ENCODE measurements around the gene RELA.
A peak's percentile ranks its signal among the peaks of the same experiment; 100 is the strongest.
"Not testable (repeated sequence)": the region's sequence is repeated elsewhere in the genome, so short reads cannot be mapped to it uniquely, and the experiment has no call there.

RELA gene

DNA sequence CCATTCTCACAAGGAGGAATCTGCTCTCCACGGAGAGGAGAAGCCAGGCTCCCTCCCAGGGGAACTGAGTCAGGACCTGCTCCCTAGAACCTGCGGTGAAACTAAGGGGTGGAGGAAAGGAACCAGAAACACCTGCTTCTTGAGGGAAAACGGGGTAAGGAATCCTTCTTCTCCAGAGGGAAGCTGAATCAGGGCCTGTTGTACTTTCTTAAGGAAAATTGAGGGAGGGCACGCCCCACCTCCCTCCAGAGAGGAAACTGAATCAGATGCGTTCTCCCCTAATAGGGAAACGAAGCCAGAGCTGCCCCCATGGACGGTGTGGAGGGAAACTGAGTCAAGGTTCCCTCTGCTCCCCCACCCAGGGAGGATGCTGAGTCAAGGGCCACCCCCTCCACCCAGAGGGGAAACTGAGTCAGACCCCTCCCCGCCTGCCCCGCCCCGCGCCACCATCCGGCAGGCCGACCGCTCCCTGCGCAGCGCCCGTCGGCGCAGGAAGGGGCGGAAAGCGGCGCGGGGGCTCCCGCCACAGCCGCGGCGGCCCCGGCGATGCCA is 393 bp downstream of the RELA start:
- ChIA-PET POLR2A (interaction anchor here (1.0 to 3.0 kb wide), 16 partner anchors 9 to 228 kb away, joined by 3 to 34 read pairs (median 7); partner anchors contain the start of genes CCDC85B, FIBP, KAT5 and MALAT1), CTCF (interaction anchor here (0.7 kb wide), 1 partner anchor 382 kb away, joined by 3 read pairs; no protein-coding TSS in a partner anchor)
- TF ChIP-seq KLF9 (tag by site-specific recombination; IDR thresholded peaks at IDR 0.05; ENCODE audit: low read depth) (peak; percentile 40), ZNF214 (tag by site-specific recombination; IDR thresholded peaks at IDR 0.05; ENCODE audit: borderline replicate concordance) (no peak)
- Histone ChIP-seq H3K9me3 (ENCODE audit: control insufficient read depth, insufficient read depth, low read depth, low read length) (no peaks in the 10 kb centered on the region), H3K4me3 (ENCODE audit: low read depth, low read length) (peak overlapping the region; percentile 82), H3K27ac (ENCODE audit: extremely low read depth, low read depth, low read length) (peak overlapping the region; percentile 93; the same call in 1 of the 2 replicates), H3K36me3 (ENCODE audit: control insufficient read depth in 2 of 2, insufficient read depth in 1 of 2, low read length in 2 of 2) (peaks cover 7 to 41% of the 10 kb centered on the region in 2 experiments; a peak in 2 of 3 replicates), H3K4me1 (ENCODE audit: control insufficient read depth, insufficient read depth, low read length) (no peaks in the 10 kb centered on the region)

DNA sequence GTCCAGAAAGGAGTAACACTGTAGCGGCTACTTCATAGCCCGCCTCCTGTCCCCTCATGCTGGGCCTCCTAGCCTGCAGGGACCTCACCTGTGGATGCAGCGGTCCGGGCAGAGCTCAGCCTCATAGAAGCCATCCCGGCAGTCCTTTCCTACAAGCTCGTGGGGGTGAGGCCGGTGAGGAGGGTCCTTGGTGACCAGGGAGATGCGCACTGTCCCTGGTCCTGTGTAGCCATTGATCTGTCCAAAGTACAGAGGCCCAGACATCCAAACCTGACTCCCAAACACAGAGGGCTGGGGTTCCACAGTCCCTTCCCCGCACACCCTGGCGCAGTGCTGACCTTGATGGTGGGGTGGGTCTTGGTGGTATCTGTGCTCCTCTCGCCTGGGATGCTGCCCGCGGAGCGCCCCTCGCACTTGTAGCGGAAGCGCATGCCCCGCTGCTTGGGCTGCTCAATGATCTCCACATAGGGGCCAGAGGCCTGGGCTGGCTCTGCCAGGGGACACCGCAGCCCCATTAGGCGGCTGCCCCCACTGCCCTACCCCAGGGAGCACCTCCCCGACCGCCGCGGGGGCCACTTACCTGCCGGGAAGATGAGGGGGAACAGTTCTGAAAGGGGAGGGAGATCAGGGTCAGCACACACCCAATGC is 993 bp downstream of the RELA start:
- Histone ChIP-seq H3K4me1 (ENCODE audit: control insufficient read depth, insufficient read depth, low read length) (no peaks in the 10 kb centered on the region), H3K27ac (ENCODE audit: extremely low read depth, low read depth, low read length) (peak overlapping the region; percentile 4; the same call in 1 of the 2 replicates), H3K36me3 (ENCODE audit: control insufficient read depth in 2 of 2, insufficient read depth in 1 of 2, low read length in 2 of 2) (peaks cover 7 to 47% of the 10 kb centered on the region in 2 experiments; a peak in 2 of 3 replicates), H3K9me3 (ENCODE audit: control insufficient read depth, insufficient read depth, low read depth, low read length) (no peaks in the 10 kb centered on the region), H3K4me3 (ENCODE audit: low read depth, low read length) (peak overlapping the region; percentile 82)
- ChIA-PET POLR2A (interaction anchor here (0.6 to 3.0 kb wide), 9 partner anchors 9 to 229 kb away, joined by 4 to 34 read pairs (median 5); partner anchors contain the start of genes CCDC85B, FIBP, MAP3K11 and PCNX3), CTCF (interaction anchor here (0.7 to 1.1 kb wide), 4 partner anchors 130 to 383 kb away, joined by 3 read pairs; no protein-coding TSS in a partner anchor)
- peak; percentile 14; the same call in 1 of the 2 replicates for TF ChIP-seq GLIS2 (tag by site-specific recombination; IDR thresholded peaks at IDR 0.05)
- TF ChIP-seq, protein P1, sequence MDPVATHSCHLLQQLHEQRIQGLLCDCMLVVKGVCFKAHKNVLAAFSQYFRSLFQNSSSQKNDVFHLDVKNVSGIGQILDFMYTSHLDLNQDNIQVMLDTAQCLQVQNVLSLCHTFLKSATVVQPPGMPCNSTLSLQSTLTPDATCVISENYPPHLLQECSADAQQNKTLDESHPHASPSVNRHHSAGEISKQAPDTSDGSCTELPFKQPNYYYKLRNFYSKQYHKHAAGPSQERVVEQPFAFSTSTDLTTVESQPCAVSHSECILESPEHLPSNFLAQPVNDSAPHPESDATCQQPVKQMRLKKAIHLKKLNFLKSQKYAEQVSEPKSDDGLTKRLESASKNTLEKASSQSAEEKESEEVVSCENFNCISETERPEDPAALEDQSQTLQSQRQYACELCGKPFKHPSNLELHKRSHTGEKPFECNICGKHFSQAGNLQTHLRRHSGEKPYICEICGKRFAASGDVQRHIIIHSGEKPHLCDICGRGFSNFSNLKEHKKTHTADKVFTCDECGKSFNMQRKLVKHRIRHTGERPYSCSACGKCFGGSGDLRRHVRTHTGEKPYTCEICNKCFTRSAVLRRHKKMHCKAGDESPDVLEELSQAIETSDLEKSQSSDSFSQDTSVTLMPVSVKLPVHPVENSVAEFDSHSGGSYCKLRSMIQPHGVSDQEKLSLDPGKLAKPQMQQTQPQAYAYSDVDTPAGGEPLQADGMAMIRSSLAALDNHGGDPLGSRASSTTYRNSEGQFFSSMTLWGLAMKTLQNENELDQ (tag by site-specific recombination; IDR thresholded peaks at IDR 0.05; ENCODE audit: low read depth): no peak

DNA sequence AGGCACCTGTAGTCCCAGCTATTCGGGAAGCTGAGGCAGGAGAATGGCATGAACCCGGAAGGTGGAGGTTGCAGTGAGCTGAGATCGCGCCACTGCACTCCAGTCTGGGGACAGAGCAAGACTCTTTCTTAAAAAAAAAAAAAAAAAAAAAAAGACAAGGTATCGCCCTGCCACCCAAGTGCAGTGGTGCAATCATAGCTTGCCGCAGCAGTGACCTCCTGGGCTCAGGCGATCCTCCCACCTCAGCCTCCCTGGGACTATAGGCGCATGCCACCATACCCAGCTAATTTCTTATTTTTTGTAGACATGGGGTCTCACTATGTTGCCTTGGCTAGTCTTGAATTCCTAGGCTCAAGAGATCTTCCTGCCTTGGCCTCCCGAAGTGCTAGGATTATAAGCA is 1.8 kb downstream of the RELA start:
- peaks cover 7 to 55% of the 10 kb centered on the region in 2 experiments; a peak in 2 of 3 replicates for H3K36me3 ChIP-seq (ENCODE audit: control insufficient read depth in 2 of 2, insufficient read depth in 1 of 2, low read length in 2 of 2)
- H3K4me1 ChIP-seq (ENCODE audit: control insufficient read depth, insufficient read depth, low read length); H3K4me3 ChIP-seq (ENCODE audit: low read depth, low read length); H3K9me3 ChIP-seq (ENCODE audit: control insufficient read depth, insufficient read depth, low read depth, low read length); H3K27ac ChIP-seq (ENCODE audit: extremely low read depth, low read depth, low read length): not testable (repeated sequence)
- ChIA-PET CTCF (interaction anchor here (0.7 to 1.1 kb wide), 3 partner anchors 12 to 214 kb away, joined by 3 to 6 read pairs (median 3); no protein-coding TSS in a partner anchor), POLR2A (interaction anchor here (0.6 to 3.0 kb wide), 6 partner anchors 8 to 209 kb away, joined by 3 to 34 read pairs (median 4); partner anchors contain the start of genes PCNX3 and ZNRD2)

DNA sequence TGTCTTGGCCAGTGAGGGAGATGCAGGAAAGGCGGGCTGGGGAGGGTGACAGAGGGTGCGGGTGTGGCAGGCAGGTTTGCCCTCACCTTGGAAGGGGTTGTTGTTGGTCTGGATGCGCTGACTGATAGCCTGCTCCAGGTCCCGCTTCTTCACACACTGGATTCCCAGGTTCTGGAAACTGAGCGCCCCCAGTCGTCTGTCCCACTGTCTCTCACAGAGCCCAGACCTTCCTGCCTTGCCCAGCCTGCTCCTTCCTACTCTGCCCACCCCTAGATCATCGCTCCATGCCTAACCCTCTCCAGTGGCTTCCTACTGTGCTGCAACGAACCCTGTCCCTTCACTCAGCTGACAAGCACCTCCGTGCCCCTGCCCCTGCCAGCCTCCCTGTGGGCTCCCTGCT is 2.7 kb downstream of the RELA start:
- Histone ChIP-seq H3K4me3 (ENCODE audit: low read depth, low read length) (no peak overlapping the region), H3K36me3 (ENCODE audit: control insufficient read depth in 2 of 2, insufficient read depth in 1 of 2, low read length in 2 of 2) (peaks cover 7 to 64% of the 10 kb centered on the region in 2 experiments; a peak in 2 of 3 replicates), H3K9me3 (ENCODE audit: control insufficient read depth, insufficient read depth, low read depth, low read length) (no peaks in the 10 kb centered on the region), H3K27ac (ENCODE audit: extremely low read depth, low read depth, low read length) (no peak overlapping the region), H3K4me1 (ENCODE audit: control insufficient read depth, insufficient read depth, low read length) (no peaks in the 10 kb centered on the region)
- ChIA-PET POLR2A (interaction anchor here (0.9 kb wide), 1 partner anchor 45 kb away, joined by 3 read pairs; the partner anchor contains the start of gene PCNX3), CTCF (interaction anchor here (0.5 to 1.0 kb wide), 2 partner anchors 11 to 72 kb away, joined by 4 to 6 read pairs; no protein-coding TSS in a partner anchor)
- TF ChIP-seq, protein P2, sequence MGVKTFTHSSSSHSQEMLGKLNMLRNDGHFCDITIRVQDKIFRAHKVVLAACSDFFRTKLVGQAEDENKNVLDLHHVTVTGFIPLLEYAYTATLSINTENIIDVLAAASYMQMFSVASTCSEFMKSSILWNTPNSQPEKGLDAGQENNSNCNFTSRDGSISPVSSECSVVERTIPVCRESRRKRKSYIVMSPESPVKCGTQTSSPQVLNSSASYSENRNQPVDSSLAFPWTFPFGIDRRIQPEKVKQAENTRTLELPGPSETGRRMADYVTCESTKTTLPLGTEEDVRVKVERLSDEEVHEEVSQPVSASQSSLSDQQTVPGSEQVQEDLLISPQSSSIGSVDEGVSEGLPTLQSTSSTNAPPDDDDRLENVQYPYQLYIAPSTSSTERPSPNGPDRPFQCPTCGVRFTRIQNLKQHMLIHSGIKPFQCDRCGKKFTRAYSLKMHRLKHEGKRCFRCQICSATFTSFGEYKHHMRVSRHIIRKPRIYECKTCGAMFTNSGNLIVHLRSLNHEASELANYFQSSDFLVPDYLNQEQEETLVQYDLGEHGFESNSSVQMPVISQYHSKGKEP (tag by site-specific recombination; IDR thresholded peaks at IDR 0.05): no peak
- TF ChIP-seq ZNF184 (tag by site-specific recombination; IDR thresholded peaks at IDR 0.05) (no peak), ZNF221 (tag by site-specific recombination; IDR thresholded peaks at IDR 0.05; ENCODE audit: borderline replicate concordance) (no peak), ZNF350 (tag by site-specific recombination; IDR thresholded peaks at IDR 0.05) (no peak), ZBTB21 (tag by site-specific recombination; IDR thresholded peaks at IDR 0.05) (no peak), ZSCAN30 (tag by site-specific recombination; IDR thresholded peaks at IDR 0.05) (no peak), ZNF555 (tag by site-specific recombination; conservative IDR thresholded peaks at IDR 0.05) (no peak), ZNF292 (tag by site-specific recombination; IDR thresholded peaks at IDR 0.05; ENCODE audit: borderline replicate concordance, low read depth) (no peak), EGR2 (tag by site-specific recombination; IDR thresholded peaks at IDR 0.05; ENCODE audit: low read depth) (no peak), SP7 (tag by site-specific recombination; IDR thresholded peaks at IDR 0.05) (no peak), ZBTB1 (tag by site-specific recombination; IDR thresholded peaks at IDR 0.05) (no peak), SALL2 (tag by site-specific recombination; IDR thresholded peaks at IDR 0.05; ENCODE audit: borderline replicate concordance) (no peak)
- TF ChIP-seq, protein P3, sequence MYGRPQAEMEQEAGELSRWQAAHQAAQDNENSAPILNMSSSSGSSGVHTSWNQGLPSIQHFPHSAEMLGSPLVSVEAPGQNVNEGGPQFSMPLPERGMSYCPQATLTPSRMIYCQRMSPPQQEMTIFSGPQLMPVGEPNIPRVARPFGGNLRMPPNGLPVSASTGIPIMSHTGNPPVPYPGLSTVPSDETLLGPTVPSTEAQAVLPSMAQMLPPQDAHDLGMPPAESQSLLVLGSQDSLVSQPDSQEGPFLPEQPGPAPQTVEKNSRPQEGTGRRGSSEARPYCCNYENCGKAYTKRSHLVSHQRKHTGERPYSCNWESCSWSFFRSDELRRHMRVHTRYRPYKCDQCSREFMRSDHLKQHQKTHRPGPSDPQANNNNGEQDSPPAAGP (tag by site-specific recombination; IDR thresholded peaks at IDR 0.05): no peak
- TF ChIP-seq, protein P4, sequence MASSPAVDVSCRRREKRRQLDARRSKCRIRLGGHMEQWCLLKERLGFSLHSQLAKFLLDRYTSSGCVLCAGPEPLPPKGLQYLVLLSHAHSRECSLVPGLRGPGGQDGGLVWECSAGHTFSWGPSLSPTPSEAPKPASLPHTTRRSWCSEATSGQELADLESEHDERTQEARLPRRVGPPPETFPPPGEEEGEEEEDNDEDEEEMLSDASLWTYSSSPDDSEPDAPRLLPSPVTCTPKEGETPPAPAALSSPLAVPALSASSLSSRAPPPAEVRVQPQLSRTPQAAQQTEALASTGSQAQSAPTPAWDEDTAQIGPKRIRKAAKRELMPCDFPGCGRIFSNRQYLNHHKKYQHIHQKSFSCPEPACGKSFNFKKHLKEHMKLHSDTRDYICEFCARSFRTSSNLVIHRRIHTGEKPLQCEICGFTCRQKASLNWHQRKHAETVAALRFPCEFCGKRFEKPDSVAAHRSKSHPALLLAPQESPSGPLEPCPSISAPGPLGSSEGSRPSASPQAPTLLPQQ (tag by site-specific recombination; IDR thresholded peaks at IDR 0.05): no peak

Data from HEK293 (cell line).